Retinal pigment epithelial cell (primary cell): ENCODE measurements around the gene LMF1.

Experiments
- DNase-seq: peaks from one replicate; pipeline ENCODE4 v3.0.0-alpha.2; 2010; ENCODE audit warnings: low read depth
- H3K4me3 ChIP-seq: 2 replicates; pipeline ENCODE4 v1.5.1; 2011; ENCODE audit warnings: mild to moderate bottlenecking, low read length, control low read depth, moderate library complexity
- TF ChIP-seq, protein P1 (sequence below): conservative IDR thresholded peaks from 2 replicates; pipeline ENCODE4 v1.5.1; 2011; ENCODE audit warnings: low read depth, low read length, control low read depth, inconsistent platforms

The LMF1 gene

DNA sequence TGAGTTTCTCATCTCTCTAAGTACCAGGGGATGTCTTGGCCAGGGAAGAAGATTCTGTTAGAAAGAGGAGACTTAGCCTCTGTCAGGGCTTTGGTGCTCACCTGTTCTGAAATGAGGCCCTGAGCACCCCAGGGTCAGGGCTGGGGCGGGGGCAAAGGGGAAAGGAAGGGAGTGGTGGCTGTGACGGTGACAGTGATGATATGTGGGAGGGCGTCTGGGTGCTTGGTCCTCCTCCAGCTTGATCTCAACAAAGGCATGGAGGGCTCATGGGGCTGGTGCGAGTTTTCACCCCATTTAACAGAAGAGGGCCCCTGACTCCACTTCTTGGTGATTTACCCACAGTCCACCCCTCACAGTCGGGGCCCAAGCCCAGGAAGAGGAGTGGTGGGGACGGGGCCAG lies 25.9 kb upstream of the LMF1 start:
- TF ChIP-seq, protein P1, sequence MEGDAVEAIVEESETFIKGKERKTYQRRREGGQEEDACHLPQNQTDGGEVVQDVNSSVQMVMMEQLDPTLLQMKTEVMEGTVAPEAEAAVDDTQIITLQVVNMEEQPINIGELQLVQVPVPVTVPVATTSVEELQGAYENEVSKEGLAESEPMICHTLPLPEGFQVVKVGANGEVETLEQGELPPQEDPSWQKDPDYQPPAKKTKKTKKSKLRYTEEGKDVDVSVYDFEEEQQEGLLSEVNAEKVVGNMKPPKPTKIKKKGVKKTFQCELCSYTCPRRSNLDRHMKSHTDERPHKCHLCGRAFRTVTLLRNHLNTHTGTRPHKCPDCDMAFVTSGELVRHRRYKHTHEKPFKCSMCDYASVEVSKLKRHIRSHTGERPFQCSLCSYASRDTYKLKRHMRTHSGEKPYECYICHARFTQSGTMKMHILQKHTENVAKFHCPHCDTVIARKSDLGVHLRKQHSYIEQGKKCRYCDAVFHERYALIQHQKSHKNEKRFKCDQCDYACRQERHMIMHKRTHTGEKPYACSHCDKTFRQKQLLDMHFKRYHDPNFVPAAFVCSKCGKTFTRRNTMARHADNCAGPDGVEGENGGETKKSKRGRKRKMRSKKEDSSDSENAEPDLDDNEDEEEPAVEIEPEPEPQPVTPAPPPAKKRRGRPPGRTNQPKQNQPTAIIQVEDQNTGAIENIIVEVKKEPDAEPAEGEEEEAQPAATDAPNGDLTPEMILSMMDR: no peak
- H3K4me3 ChIP-seq: no peak overlapping the region
- no peak for DNase-seq

DNA sequence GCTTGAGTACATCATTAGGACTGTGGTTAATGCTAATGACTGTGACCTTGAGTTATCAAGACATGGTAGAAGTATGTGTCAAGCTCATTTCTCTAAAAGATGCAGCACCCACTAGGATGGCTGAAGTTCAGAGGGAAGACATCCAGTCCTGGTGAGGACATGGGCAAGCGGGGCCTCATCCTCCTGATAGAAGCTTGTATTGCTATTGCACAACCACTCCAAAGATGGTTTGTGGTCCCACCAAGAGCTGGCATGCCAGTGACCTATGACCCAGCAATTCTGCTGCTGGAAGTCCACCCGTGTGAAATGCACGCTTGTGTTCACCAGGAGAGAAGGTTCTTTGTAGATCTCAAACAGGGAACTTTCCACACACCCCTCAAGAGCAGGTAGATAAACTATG lies 25.0 kb upstream of the LMF1 start:
- TF ChIP-seq, protein P1: no peak
- no peak overlapping the region for H3K4me3 ChIP-seq
- no peak for DNase-seq

DNA sequence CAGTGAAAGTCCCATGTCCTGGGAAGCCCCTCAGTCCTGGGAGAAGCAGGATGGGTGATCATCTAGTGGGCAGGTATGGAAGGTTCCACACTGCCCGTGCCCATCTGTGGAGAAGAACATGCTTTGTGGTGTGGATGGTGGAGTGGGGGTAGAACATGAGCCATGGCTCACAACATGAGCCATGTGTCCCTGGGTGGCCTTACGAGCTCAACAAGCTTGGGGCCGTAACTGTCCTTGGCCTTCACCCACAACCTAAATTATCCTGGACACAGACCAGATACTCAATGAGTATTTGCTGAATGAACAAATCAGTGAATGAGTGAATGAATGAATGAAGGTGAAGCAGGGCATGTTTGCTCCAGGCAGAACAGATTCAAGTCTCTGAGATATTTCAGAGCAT lies 24.3 kb upstream of the LMF1 start:
- TF ChIP-seq, protein P1: no peak
- no peak overlapping the region for H3K4me3 ChIP-seq
- DNase-seq: no peak

DNA sequence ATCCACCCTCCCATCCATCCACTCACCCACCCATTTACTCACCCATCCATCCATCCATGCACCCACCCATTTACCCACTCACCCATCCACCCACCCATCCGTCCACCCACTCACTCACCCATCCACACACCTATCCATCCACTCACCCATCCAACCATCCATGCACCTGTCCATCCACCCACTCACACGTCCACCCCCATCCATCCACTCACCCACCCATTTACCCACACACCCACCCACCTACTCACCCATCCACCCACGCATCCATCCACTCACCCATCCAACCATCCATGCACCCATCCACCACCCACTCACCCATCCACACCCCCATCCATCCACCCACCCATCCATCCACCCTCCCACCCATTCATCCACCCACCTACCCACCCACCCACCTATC lies 22.9 kb upstream of the LMF1 start:
- DNase-seq: no peak
- TF ChIP-seq, protein P1: no peak
- no peak overlapping the region for H3K4me3 ChIP-seq

DNA sequence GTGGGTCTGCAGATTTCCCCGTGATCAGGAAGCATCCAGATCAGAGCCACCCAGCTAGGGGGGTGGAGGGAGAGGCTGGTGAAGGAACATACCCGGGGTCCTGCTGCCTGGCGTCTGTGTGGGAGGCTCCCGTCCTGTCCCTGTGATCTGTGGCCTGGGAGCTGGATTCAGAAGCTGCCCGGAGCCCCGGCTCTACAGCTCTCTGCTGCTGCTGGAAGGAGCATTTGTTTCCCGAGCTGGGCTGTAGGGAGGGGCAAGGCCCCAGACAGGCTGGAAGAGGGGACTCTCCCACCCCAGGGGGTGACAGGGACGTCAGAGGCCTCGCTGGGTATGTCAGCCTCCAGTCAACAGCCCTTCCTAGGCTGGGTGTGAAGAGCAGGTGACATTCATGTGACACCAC lies 21.0 kb upstream of the LMF1 start:
- DNase-seq: no peak
- H3K4me3 ChIP-seq: no peak overlapping the region
- TF ChIP-seq, protein P1: no peak

DNA sequence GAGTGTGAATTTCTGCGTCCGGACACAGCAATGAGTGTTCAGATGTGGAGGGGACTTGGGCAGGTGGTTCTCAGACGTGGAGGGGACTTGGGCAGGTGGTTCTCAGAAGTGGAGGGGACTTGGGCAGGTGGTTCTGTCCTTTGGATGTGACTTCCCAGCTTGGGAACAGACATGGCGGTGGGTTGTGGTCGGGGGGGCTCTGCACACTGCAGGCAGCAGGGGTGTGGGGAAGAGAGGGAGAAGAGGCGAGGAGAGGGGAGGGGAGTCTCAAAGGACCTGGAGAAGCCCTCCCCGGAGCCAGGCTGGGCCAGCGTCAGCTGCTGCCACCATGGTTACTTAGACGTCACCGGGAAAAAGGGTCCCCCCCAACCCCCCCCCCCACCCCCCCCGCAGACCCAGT lies 20.6 kb upstream of the LMF1 start:
- H3K4me3 ChIP-seq: no peak overlapping the region
- DNase-seq: no peak
- TF ChIP-seq, protein P1: no peak

DNA sequence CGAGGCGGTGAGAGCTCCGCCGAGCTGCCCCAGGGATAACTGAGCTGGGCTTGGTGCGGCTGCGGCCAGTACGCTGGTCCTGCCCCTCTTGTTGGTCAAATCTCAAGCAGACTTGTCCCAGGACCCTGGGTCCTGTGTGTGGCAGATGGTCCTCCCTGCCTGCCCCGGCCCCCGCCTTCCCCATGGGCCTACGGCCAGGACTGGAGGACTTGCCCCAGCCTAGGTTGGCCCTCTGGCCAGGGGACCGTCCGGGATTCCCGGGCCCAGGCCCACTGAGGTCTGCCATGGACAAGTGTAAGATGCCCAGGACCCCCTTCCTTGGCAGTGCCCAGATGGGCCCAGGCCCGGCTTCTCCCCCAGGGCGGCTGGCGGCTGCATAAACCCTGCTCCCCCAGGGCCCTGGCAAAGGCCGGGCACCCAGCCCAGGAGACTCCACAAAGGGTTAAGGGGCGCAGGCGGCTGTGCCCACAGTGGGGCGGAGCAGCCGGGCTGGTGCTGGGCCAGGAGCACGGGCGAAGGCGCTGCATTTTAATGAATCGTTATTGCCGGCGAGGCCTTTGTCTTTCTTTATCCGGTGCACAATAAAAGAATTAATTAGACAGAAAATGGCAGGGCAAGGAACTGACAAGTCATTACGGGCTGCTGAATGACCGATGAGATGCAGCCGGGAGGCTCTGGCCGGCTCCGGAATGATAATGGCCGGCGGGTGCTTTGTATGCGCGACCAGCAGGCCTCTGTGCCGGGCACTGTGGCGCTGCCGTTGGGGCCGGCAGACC lies 19.9 kb upstream of the LMF1 start:
- TF ChIP-seq, protein P1: no peak
- no peak for DNase-seq
- no peak overlapping the region for H3K4me3 ChIP-seq
